KMS-11 (cell line): ENCODE measurements around the gene ELF5.

ENCODE experiments used
- H2AFZ ChIP-seq: fragments of 200-600 bp; sonication (generic); 2 replicates; pipeline ENCODE4 v1.6.1; 2016; ENCODE audit warnings: antibody characterized with exemption, mixed run types, low read depth
- H3K27ac ChIP-seq: fragments of 200-600 bp; sonication (generic); 2 replicates; pipeline ENCODE4 v1.6.1; 2016; ENCODE audit warnings: mild to moderate bottlenecking, mixed run types
- H3K27me3 ChIP-seq: fragments of 200-600 bp; sonication (generic); 2 replicates; pipeline ENCODE4 v1.6.1; 2017; ENCODE audit warnings: mild to moderate bottlenecking, low read depth, mixed run types, moderate library complexity; ENCODE audit not compliant: insufficient read depth
- H3K36me3 ChIP-seq: fragments of 200-600 bp; sonication (generic); 2 replicates; pipeline ENCODE4 v1.6.1; 2017; ENCODE audit warnings: mild to moderate bottlenecking, mixed run types; ENCODE audit not compliant: insufficient read depth
- H3K4me1 ChIP-seq: fragments of 200-600 bp; sonication (generic); 2 replicates; pipeline ENCODE4 v1.6.1; 2016; ENCODE audit warnings: mild to moderate bottlenecking, low read depth, mixed run types; ENCODE audit not compliant: poor library complexity, severe bottlenecking
- H3K4me2 ChIP-seq: fragments of 200-600 bp; sonication (generic); 2 replicates; pipeline ENCODE4 v1.7.0; 2016; ENCODE audit warnings: mild to moderate bottlenecking, mixed run types
- H3K4me3 ChIP-seq: fragments of 200-600 bp; sonication (generic); IDR thresholded peaks from 2 replicates; pipeline ENCODE4 v1.6.1; 2017; ENCODE audit warnings: low read depth, low read length, mixed read lengths; ENCODE audit not compliant: insufficient read depth
- H3K79me2 ChIP-seq: fragments of 200-600 bp; sonication (generic); 2 replicates; pipeline ENCODE4 v1.6.1; 2016; ENCODE audit warnings: low read depth, mixed run types; ENCODE audit not compliant: insufficient read depth
- H3K9ac ChIP-seq: fragments of 200-600 bp; sonication (generic); 2 replicates; pipeline ENCODE4 v1.6.1; 2016; ENCODE audit warnings: mild to moderate bottlenecking, mixed run types
- H4K20me1 ChIP-seq: fragments of 200-600 bp; sonication (generic); 2 replicates; pipeline ENCODE4 v1.6.1; 2016; ENCODE audit warnings: mild to moderate bottlenecking, mixed run types; ENCODE audit not compliant: insufficient read depth
- TF ChIP-seq, protein P1 (sequence below): fragments of 200-600 bp; sonication (generic); conservative IDR thresholded peaks from 2 replicates; pipeline ENCODE4 v1.6.1; 2017; ENCODE audit warnings: low read depth, mild to moderate bottlenecking, antibody characterized with exemption, low read length, moderate library complexity, mixed read lengths

ELF5 gene

DNA sequence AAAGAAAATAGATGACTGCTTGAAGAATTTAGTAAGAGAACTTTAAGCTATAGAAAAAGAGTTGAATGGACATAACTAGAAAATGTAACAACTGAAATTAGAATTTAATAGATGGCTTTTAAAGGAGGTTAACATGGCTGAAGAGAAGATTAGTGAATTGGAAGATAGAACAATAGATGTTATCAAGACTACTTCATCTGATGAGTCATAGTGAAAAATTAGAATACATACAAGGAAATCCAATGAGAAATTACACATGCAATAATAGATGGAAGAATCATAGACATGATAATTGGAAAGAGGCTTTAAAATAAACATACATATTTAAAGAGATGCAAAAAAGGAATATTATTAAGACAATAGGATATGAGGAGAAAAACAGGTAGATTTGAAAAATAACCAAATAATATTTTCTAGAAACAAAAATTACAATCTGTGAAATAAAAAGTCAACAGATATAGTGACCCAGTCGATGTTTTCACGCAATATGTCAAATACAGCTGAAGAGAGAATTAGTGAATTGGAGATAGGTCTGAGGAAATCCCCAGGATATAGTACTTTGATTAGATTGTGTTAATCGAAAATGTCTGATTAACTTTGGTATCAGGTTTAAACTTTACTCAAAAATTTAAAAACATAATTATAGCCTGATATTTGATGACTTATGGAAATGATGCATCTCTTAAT is 46.6 kb downstream of the ELF5 start:
- Histone ChIP-seq H3K36me3 (no peaks in the 10 kb centered on the region), H3K4me1 (no peaks in the 10 kb centered on the region), H2AFZ (no peak overlapping the region), H3K4me2 (no peak overlapping the region), H3K27me3 (no peaks in the 10 kb centered on the region), H3K27ac (no peak overlapping the region), H3K79me2 (no peaks in the 10 kb centered on the region), H4K20me1 (no peaks in the 10 kb centered on the region), H3K4me3 (no peak overlapping the region), H3K9ac (no peak overlapping the region)
- TF ChIP-seq, protein P1, sequence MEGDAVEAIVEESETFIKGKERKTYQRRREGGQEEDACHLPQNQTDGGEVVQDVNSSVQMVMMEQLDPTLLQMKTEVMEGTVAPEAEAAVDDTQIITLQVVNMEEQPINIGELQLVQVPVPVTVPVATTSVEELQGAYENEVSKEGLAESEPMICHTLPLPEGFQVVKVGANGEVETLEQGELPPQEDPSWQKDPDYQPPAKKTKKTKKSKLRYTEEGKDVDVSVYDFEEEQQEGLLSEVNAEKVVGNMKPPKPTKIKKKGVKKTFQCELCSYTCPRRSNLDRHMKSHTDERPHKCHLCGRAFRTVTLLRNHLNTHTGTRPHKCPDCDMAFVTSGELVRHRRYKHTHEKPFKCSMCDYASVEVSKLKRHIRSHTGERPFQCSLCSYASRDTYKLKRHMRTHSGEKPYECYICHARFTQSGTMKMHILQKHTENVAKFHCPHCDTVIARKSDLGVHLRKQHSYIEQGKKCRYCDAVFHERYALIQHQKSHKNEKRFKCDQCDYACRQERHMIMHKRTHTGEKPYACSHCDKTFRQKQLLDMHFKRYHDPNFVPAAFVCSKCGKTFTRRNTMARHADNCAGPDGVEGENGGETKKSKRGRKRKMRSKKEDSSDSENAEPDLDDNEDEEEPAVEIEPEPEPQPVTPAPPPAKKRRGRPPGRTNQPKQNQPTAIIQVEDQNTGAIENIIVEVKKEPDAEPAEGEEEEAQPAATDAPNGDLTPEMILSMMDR, result no peak

DNA sequence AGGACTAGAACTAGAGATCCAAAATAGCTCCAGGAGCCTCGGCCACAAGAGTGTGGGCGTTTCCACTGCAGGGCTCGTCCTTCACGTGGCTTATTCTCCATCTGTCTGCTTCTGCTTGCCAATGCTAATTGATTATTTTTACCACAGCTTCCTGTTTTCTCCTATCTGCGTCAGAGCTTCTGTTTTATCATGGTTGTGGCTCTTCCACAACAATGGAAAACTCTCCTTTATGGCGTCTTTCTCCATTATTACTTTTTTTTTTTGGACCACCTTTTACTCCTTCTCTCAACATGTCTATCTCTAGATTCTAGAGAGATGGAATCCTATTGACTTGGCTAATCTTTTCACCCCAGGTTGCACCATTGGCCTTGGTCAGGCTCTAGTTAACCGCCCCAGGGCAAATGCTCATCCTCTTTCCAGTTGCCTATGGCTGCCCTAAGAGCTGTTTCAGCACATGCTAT is 49.0 kb downstream of the ELF5 start:
- Histone ChIP-seq H3K4me2 (no peak overlapping the region), H3K4me1 (no peaks in the 10 kb centered on the region), H3K27me3 (no peaks in the 10 kb centered on the region), H3K36me3 (no peaks in the 10 kb centered on the region), H3K27ac (no peak overlapping the region), H3K4me3 (no peak overlapping the region), H2AFZ (no peak overlapping the region), H3K79me2 (no peaks in the 10 kb centered on the region), H4K20me1 (no peaks in the 10 kb centered on the region), H3K9ac (no peak overlapping the region)
- TF ChIP-seq, protein P1, result no peak

- no peak overlapping the region for H3K9ac ChIP-seq
- no peaks in the 10 kb centered on the region for H3K27me3 ChIP-seq
- no peak overlapping the region for H3K4me3 ChIP-seq
- no peaks in the 10 kb centered on the region for H4K20me1 ChIP-seq
- TF ChIP-seq, protein P1, result no peak
- H3K79me2 ChIP-seq, result no peaks in the 10 kb centered on the region
- H3K4me2 ChIP-seq, result no peak overlapping the region
- H3K4me1 ChIP-seq, result no peaks in the 10 kb centered on the region
- H3K36me3 ChIP-seq, result no peaks in the 10 kb centered on the region
- no peak overlapping the region for H2AFZ ChIP-seq
- no peak overlapping the region for H3K27ac ChIP-seq
Observed at GRCh38 chr11:34461215-34461614, 52.4 kb downstream of the ELF5 start.

- Histone ChIP-seq H2AFZ (no peak overlapping the region), H3K36me3 (no peaks in the 10 kb centered on the region)
Observed at GRCh38 chr11:34460278-34460677, 53.3 kb downstream of the ELF5 start.

More at GRCh38 chr11:34460278-34460677, 53.3 kb downstream of the ELF5 start:
- TF ChIP-seq, protein P1, result no peak
- Histone ChIP-seq H3K27me3 (no peaks in the 10 kb centered on the region), H3K27ac (no peak overlapping the region), H3K79me2 (no peaks in the 10 kb centered on the region), H3K4me3 (no peak overlapping the region), H4K20me1 (no peaks in the 10 kb centered on the region), H3K4me1 (no peaks in the 10 kb centered on the region), H3K9ac (no peak overlapping the region), H3K4me2 (no peak overlapping the region)
